Ascending aorta (tissue), 2 donors: Measurements from ENCODE around the gene DCTN1. TPM values are rescaled to one million over a fixed set of nuclear protein-coding genes. Genes with fewer than 3 reads are reported as not detected.

Source experiments
- DNase-seq, 2 donors: peaks; one replicate each; pipeline ENCODE4 v3.0.0-alpha.2; 2019; ENCODE audit warnings: low spot score in 2 of 2
- H3K27ac ChIP-seq, 2 donors: fragments of 200-600 bp; sonication (generic); one replicate each; pipeline ENCODE4 v1.5.1; 2016 to 2017; ENCODE audit warnings: mild to moderate bottlenecking in 1 of 2
- H3K27me3 ChIP-seq: fragments of 200-600 bp; sonication (generic); one replicate; pipeline ENCODE4 v1.5.1; 2017
- H3K36me3 ChIP-seq, 2 donors: fragments of 200-600 bp; sonication (generic); one replicate each; pipeline ENCODE4 v1.5.1; 2016
- H3K4me1 ChIP-seq, 2 donors: fragments of 200-600 bp; sonication (generic); one replicate each; pipeline ENCODE4 v1.5.1; 2016 to 2017; ENCODE audit warnings: mild to moderate bottlenecking in 1 of 2
- H3K4me3 ChIP-seq, 2 donors: fragments of 200-600 bp; sonication (generic); one replicate each; pipeline ENCODE4 v1.5.1; 2016 to 2017; ENCODE audit warnings: mild to moderate bottlenecking in 1 of 2
- H3K9me3 ChIP-seq, 2 donors: fragments of 200-600 bp; sonication (generic); one replicate each; pipeline ENCODE4 v1.5.1; 2016
- CTCF ChIP-seq, 3 experiments: fragments of 200-600 bp in 2 of 3; fragments of 450-650 bp in 1 of 3; sonication (generic) in 2 of 3; IDR thresholded peaks; one replicate each; pipeline ENCODE4 v1.5.1; 2016 to 2019; ENCODE audit warnings: antibody characterized with exemption in 3 of 3, mild to moderate bottlenecking in 1 of 3, moderate library complexity in 1 of 3
- intact Hi-C: fragments of 100-400 bp; cut with DNase I; formaldehyde crosslinking; loops from one replicate; pipeline ENCODE4 v1.15.1; 2023
- total RNA-seq: library from RNA; depleted of rRNA; stranded (reverse); fragments of >200 nt; gene quantifications from one replicate; pipeline ENCODE4 v1.1.0, GENCODE V29; 2016

The DCTN1 gene
- total RNA-seq, 1 donor from 2014 or later = 152 TPM

- TF ChIP-seq CTCF (IDR thresholded peaks at IDR 0.05) = no peak
- Histone ChIP-seq H3K4me3 (no peak overlapping the region), H3K4me1 (peaks cover 0 to 5% of the 10 kb centered on the region in 2 donors), H3K36me3 (peaks cover 0 to 12% of the 10 kb centered on the region in 2 donors), H3K9me3 (no peaks in the 10 kb centered on the region), H3K27me3 (no peaks in the 10 kb centered on the region), H3K27ac (no peak overlapping the region)
- no peak for DNase-seq
- intact Hi-C loops = no loop called here
Observed at GRCh38 chr2:74317701-74318100, 62.4 kb downstream of the DCTN1 start.

GRCh38 chr2:74316627-74317295 is 63.4 kb downstream of the DCTN1 start:
- Histone ChIP-seq H3K36me3 (peaks cover 0 to 12% of the 10 kb centered on the region in 2 donors), H3K9me3 (no peaks in the 10 kb centered on the region)
- TF ChIP-seq CTCF (IDR thresholded peaks at IDR 0.05) = no peak

GRCh38 chr2:74314107-74314506 is 66.0 kb downstream of the DCTN1 start:
- Histone ChIP-seq H3K4me1 (peaks cover 0 to 5% of the 10 kb centered on the region in 2 donors), H3K27me3 (no peaks in the 10 kb centered on the region), H3K27ac (no peak overlapping the region), H3K36me3 (peaks cover 0 to 12% of the 10 kb centered on the region in 2 donors), H3K4me3 (no peak overlapping the region), H3K9me3 (no peaks in the 10 kb centered on the region)
- intact Hi-C loops = no loop called here
- TF ChIP-seq CTCF (IDR thresholded peaks at IDR 0.05) = no peak
- no peak for DNase-seq

More at GRCh38 chr2:74316627-74317295, 63.4 kb downstream of the DCTN1 start:
- no peak for DNase-seq
- intact Hi-C loops = no loop called here
- Histone ChIP-seq H3K27me3 (no peaks in the 10 kb centered on the region), H3K27ac (no peak overlapping the region), H3K4me3 (no peak overlapping the region), H3K4me1 (peaks cover 0 to 5% of the 10 kb centered on the region in 2 donors)

GRCh38 chr2:74313497-74313896 is 66.6 kb downstream of the DCTN1 start:
- Histone ChIP-seq H3K36me3 (peaks cover 0 to 12% of the 10 kb centered on the region in 2 donors), H3K4me1 (peaks cover 0 to 4% of the 10 kb centered on the region in 2 donors), H3K9me3 (no peaks in the 10 kb centered on the region), H3K4me3 (no peak overlapping the region), H3K27me3 (no peaks in the 10 kb centered on the region), H3K27ac (no peak overlapping the region)
- intact Hi-C loops = no loop called here
- no peak for TF ChIP-seq CTCF (IDR thresholded peaks at IDR 0.05)
- DNase-seq = no peak

GRCh38 chr2:74312913-74313312 is 67.2 kb downstream of the DCTN1 start:
- intact Hi-C loops = no loop called here
- no peaks in the 10 kb centered on the region for H3K4me1 ChIP-seq
- H3K9me3 ChIP-seq = no peaks in the 10 kb centered on the region
- no peak overlapping the region for H3K4me3 ChIP-seq
- H3K36me3 ChIP-seq = peaks cover 0 to 12% of the 10 kb centered on the region in 2 donors
- DNase-seq = no peak
- no peak overlapping the region for H3K27ac ChIP-seq
- no peaks in the 10 kb centered on the region for H3K27me3 ChIP-seq
- no peak for TF ChIP-seq CTCF (IDR thresholded peaks at IDR 0.05)

Other genes with a start within 250 kb of the DCTN1 start
- 47.3 TPM for gene BOLA3, start 232.4 kb downstream of the DCTN1 start, total RNA-seq
- 56.8 TPM for gene MOB1A, start 201.4 kb downstream of the DCTN1 start, total RNA-seq
- gene MTHFD2, start 181.7 kb downstream of the DCTN1 start, total RNA-seq = 31.7 TPM
- gene SLC4A5, start 36.9 kb downstream of the DCTN1 start, total RNA-seq = 0.11 TPM
- gene C2orf81, start 41.3 kb upstream of the DCTN1 start, total RNA-seq = 10.3 TPM
- gene WDR54, start 41.4 kb upstream of the DCTN1 start, total RNA-seq = 5.5 TPM
- 9.5 TPM for gene RTKN, start 61.6 kb upstream of the DCTN1 start, total RNA-seq
- 79.4 TPM for gene INO80B, start 74.8 kb upstream of the DCTN1 start, total RNA-seq
- gene WBP1, start 78.1 kb upstream of the DCTN1 start, total RNA-seq = 18.1 TPM
- 71.9 TPM for gene MOGS, start 85.1 kb upstream of the DCTN1 start, total RNA-seq
- gene MRPL53, start 92.4 kb upstream of the DCTN1 start, total RNA-seq = 37.7 TPM
- gene CCDC142, start 102.7 kb upstream of the DCTN1 start, total RNA-seq = 16.5 TPM
- 19.5 TPM for gene TTC31, start 102.8 kb upstream of the DCTN1 start, total RNA-seq
- 3.0 TPM for gene LBX2, start 119.3 kb upstream of the DCTN1 start, total RNA-seq
- not detected for gene PCGF1, start 127.4 kb upstream of the DCTN1 start, total RNA-seq
- gene TLX2, start 134.1 kb upstream of the DCTN1 start, total RNA-seq = not detected
- not detected for gene DQX1, start 145.9 kb upstream of the DCTN1 start, total RNA-seq
- 120 TPM for gene AUP1, start 149.4 kb upstream of the DCTN1 start, total RNA-seq
- gene HTRA2, start 149.6 kb upstream of the DCTN1 start, total RNA-seq = 80.1 TPM
- 19.8 TPM for gene LOXL3, start 173.6 kb upstream of the DCTN1 start, total RNA-seq
- 68.1 TPM for gene DOK1, start 174.4 kb upstream of the DCTN1 start, total RNA-seq